GM18508 (cell line): ENCODE results near the gene RFWD3.
A peak's percentile ranks its signal among the peaks of the same experiment; 100 is the strongest.

Source experiments
- ATAC-seq: cut with Tn5 transposase; IDR thresholded peaks from one replicate; pipeline ENCODE4 v1.9.1; 2021; ENCODE audit warnings: moderate number of reproducible peaks; ENCODE audit not compliant: insufficient read depth, unreplicated experiment

RFWD3 gene

GRCh38 chr16:74625500-74626350 lies 41.0 kb downstream of the RFWD3 start:
- no peak for ATAC-seq

- no peak for ATAC-seq
Measured at GRCh38 chr16:74623839-74624235, 42.8 kb downstream of the RFWD3 start.

GRCh38 chr16:74623214-74623838 lies 43.4 kb downstream of the RFWD3 start:
- no peak for ATAC-seq

- no peak for ATAC-seq
Measured at GRCh38 chr16:74622005-74622404, 44.7 kb downstream of the RFWD3 start.

GRCh38 chr16:74617206-74617788 lies 49.4 kb downstream of the RFWD3 start:
- ATAC-seq: no peak

- ATAC-seq: no peak
Measured at GRCh38 chr16:74611721-74612120, 55.0 kb downstream of the RFWD3 start.

GRCh38 chr16:74608944-74609343 lies 57.7 kb downstream of the RFWD3 start:
- no peak for ATAC-seq

- no peak for ATAC-seq
Measured at GRCh38 chr16:74608381-74608780, 58.3 kb downstream of the RFWD3 start.

- no peak for ATAC-seq
Measured at GRCh38 chr16:74607962-74608356, 58.7 kb downstream of the RFWD3 start.

- ATAC-seq: peak; percentile 17
Measured at GRCh38 chr16:74607310-74607961, 59.2 kb downstream of the RFWD3 start.

GRCh38 chr16:74606521-74607309 lies 60.0 kb downstream of the RFWD3 start, which contains the start of gene GLG1:
Gene GLG1 (minus strand): TSS chr16:74607114. CDS start chr16:74607094, 20 bp downstream.
- peak; percentile 67 for ATAC-seq

GRCh38 chr16:74605746-74606520 lies 60.7 kb downstream of the RFWD3 start:
- no peak for ATAC-seq

- no peak for ATAC-seq
Measured at GRCh38 chr16:74605332-74605731, 61.3 kb downstream of the RFWD3 start.

- ATAC-seq: no peak
Measured at GRCh38 chr16:74603848-74604247, 62.8 kb downstream of the RFWD3 start.

GRCh38 chr16:74601126-74601871 lies 65.4 kb downstream of the RFWD3 start:
- ATAC-seq: no peak

GRCh38 chr16:74596586-74596985 lies 70.1 kb downstream of the RFWD3 start:
- ATAC-seq: no peak

GRCh38 chr16:74592847-74593246 lies 73.8 kb downstream of the RFWD3 start:
- no peak for ATAC-seq

GRCh38 chr16:74591876-74592650 lies 74.6 kb downstream of the RFWD3 start:
- ATAC-seq: no peak
